RWPE1 (cell line): ENCODE data around the gene POLR3G.

ENCODE experiments used
- CTCF ChIA-PET: fragments of 350-600 bp; sonication (Branson Sonifier 250); formaldehyde crosslinking; extraction: SDS; loops from one replicate; lab custom pipeline; 2021; lab: Yijun Ruan, JAX
- POLR2A ChIA-PET: fragments of 400-600 bp; formaldehyde crosslinking; extraction: SDS; loops from one replicate; lab custom pipeline; 2020; ENCODE audit warnings: antibody characterized with exemption; ENCODE audit not compliant: low non-redundant PET; lab: Yijun Ruan, JAX
- DNase-seq: peaks from one replicate; pipeline ENCODE4 v3.0.0; 2012; ENCODE audit warnings: low spot score
- H3K27ac ChIP-seq: fragments of 450-650 bp; 2 replicates; pipeline ENCODE4 v1.5.1; 2017
- TF ChIP-seq, protein P1 (sequence below): fragments of 450-650 bp; conservative IDR thresholded peaks from 2 replicates; pipeline ENCODE4 v1.5.1; 2017; ENCODE audit warnings: low read depth, mild to moderate bottlenecking

Gene POLR3G

DNA sequence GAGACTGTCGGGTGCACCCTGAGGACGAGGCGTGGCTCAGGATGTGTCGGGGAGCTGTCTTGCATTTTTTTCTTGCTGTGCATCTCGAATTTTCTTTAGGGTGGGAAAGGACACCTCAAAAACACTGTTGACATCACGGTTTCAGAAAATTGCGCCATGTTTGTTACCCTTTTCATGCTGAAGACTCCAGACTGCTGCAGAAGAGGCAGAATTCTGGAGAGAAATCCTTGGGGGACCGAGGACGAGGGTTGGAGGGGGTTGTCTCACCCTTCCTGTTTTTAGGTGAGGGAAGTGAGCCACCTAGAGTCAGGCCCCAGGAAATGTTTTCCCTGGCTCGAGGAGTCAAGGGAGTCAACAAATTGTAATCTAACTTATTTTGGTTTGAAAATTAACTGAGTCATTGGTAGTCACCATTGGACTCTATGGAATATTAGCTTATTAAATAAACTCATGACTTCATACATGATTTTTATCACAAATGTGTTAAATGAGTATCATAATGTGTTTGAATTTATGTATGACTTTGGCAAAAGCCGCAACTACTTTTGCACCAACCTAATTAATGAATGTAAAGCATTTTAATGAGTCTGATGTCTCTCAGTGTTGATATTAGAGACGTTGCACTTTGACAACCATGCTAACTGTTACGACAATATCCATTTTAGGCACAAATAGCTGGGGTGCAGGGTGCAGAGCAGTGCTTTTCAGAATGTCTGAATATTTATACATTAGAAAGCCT, 55.4 kb downstream of the POLR3G start:
- TF ChIP-seq, protein P1, sequence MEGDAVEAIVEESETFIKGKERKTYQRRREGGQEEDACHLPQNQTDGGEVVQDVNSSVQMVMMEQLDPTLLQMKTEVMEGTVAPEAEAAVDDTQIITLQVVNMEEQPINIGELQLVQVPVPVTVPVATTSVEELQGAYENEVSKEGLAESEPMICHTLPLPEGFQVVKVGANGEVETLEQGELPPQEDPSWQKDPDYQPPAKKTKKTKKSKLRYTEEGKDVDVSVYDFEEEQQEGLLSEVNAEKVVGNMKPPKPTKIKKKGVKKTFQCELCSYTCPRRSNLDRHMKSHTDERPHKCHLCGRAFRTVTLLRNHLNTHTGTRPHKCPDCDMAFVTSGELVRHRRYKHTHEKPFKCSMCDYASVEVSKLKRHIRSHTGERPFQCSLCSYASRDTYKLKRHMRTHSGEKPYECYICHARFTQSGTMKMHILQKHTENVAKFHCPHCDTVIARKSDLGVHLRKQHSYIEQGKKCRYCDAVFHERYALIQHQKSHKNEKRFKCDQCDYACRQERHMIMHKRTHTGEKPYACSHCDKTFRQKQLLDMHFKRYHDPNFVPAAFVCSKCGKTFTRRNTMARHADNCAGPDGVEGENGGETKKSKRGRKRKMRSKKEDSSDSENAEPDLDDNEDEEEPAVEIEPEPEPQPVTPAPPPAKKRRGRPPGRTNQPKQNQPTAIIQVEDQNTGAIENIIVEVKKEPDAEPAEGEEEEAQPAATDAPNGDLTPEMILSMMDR = peak; percentile 92
- H3K27ac ChIP-seq = peak overlapping the region; percentile 82
- ChIA-PET CTCF (interaction anchor here (0.5 to 1.7 kb wide), 12 partner anchors 15 to 1803 kb away, joined by 3 to 12 read pairs (median 4); no protein-coding TSS in a partner anchor), POLR2A (interaction anchor here (0.6 kb wide), 1 partner anchor 120 kb away, joined by 3 read pairs; the partner anchor contains the start of gene CETN3)
- peak; percentile 92 for DNase-seq

DNA sequence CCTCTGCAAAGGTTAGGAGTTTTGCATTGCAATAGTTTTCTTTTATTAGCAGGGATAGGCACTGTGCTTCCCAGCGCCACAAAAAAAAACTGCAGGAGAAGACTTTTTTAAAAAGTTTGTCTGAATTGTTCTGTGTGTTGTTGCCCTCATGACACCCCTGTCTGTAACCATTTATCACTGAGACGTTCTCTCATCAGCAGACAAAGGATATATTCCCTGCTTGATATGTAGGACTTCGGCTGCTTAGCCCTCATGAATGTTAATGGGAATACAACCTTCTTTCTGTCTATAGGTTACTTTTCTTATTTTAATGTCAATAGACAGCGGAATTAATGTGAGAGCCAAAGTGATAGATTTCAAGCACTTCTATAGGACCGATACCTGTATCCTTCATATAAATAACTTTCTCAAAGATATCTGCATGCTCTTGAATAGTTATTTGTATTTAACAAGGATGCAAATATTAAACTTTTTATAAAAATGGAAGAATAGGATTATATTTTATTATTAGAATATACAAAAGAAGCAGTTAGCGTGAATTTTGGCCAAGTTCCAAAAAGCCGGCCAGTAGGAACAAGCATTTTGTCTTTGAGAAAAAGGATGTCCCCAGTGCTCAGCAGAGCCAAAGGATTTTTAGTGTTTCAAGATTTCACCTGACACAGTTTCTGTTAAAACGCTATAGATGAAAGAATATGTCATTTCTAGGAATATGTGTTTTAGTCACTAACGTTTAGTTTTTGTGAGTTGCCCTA, 56.2 kb downstream of the POLR3G start:
- no peak for DNase-seq
- TF ChIP-seq, protein P1 = no peak
- no peak overlapping the region for H3K27ac ChIP-seq
- POLR2A ChIA-PET = no interaction called here
- CTCF ChIA-PET = interaction anchor here (0.6 to 1.7 kb wide), 5 partner anchors 54 to 143 kb away, joined by 3 to 12 read pairs (median 4); no protein-coding TSS in a partner anchor

DNA sequence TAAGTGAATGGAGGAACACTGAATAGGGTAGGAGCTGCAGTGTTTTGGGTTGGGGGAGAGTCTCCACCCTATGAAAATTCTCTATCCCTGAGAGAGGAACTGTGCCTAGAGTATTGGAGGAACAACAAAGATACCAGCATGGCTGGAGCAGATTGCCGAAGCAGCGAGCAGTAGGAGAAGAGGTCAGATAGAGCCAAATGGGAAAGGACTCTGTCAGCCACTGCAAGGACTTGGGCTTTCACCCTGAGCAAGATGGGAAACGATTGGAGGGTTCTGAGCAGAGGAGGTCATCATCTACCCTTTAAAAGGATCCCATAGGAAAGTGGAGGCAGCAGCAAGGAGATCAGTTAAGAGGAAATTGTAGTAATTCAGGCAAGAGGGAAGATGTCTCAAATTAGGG, 59.1 kb downstream of the POLR3G start:
- H3K27ac ChIP-seq = no peak overlapping the region
- TF ChIP-seq, protein P1 = no peak
- POLR2A ChIA-PET = no interaction called here
- CTCF ChIA-PET = interaction anchor here (0.5 kb wide), 1 partner anchor 1131 kb away, joined by 3 read pairs; no protein-coding TSS in a partner anchor
- no peak for DNase-seq

DNA sequence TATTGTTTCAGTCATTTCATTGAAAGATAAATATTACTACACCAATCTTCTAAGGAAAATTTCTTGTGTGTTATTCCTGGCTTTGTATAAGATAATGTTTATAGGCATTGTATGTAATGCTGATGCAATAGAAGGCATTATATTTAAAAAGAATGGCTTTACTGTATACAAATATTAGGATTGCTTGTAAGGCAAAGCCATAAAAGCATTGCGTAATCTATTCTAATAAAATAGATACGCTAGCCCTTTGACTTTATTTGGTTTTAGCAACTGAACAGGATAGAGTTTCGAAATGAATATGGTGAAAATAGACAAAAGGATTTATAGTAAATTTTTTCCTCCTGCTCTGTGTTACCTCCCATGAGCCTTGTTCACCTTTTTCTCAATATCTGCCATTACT, 60.3 kb downstream of the POLR3G start:
- no peak for DNase-seq
- TF ChIP-seq, protein P1 = no peak
- no peak overlapping the region for H3K27ac ChIP-seq
- ChIA-PET POLR2A (no interaction called here), CTCF (no interaction called here)

DNA sequence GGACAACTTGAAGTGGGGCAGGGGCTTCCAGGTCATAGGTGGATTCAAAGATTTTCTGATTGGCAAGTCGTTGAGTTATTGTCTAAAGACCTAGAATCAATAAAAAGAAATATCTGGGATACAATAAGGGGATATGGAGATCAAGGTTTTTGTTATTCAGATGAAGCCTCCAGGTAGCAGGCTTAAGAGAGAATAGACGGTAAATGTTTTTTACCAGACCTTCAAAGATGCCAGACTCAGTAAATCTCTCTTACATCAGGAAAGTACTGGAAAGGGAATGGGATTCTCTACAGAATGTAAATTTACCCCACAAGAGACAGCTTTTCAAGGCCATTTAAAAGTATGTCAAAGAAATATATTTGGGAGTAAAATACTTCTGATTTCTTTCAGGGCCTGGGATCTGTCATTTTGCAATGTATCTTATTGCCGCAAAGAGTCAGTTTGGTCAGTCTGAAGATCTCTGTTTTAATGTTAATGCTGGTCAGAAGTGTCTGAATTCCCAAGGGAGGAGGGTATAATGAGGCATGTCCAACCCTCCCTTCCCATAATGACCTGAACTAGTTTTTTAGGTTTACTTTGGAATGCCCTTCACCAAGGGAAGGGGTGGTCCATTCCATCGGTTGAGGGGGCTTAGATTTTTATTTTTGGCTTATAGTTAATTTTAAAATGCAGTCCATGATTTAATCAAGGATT, 68.3 kb downstream of the POLR3G start:
- CTCF ChIA-PET = no interaction called here
- DNase-seq = no peak
- POLR2A ChIA-PET = no interaction called here
- H3K27ac ChIP-seq = no peak overlapping the region
- TF ChIP-seq, protein P1 = no peak

DNA sequence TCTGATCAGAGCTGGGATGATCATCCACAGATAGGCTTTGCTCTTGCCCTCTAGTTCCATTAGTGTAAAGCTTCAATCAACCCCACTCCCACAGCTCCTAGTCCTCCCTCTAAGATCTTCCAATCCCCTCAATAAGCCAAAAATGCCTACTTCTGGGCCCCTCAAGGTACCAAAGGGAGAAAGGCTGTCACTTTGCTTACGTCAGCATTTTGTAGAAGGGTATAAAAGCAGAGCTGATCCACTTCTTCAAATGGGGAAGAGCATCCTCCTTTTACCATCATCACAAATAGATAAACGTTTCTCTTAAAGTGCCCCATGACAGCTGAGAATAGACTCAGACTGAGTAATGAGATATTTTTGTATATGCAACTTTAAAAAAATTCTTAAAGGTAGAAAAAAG, 70.8 kb downstream of the POLR3G start:
- CTCF ChIA-PET = interaction anchor here (0.7 kb wide), 1 partner anchor 820 kb away, joined by 4 read pairs; no protein-coding TSS in a partner anchor
- TF ChIP-seq, protein P1 = no peak
- DNase-seq = no peak
- no peak overlapping the region for H3K27ac ChIP-seq
- POLR2A ChIA-PET = no interaction called here
